SK-N-SH treated with all-trans-retinoic acid at 6 μM for 48 hours (cell line): ENCODE data around the gene PEMT.

Experiments
- ATAC-seq: fragments of 200-7000 bp; cut with Tn5 transposase; 3 replicates; pipeline ENCODE4 v1.9.1; 2020; ENCODE audit warnings: mild to moderate bottlenecking, moderate library complexity
- ARNTL ChIP-seq: fragments of 450-650 bp; formaldehyde crosslinking; IDR thresholded peaks from 2 replicates; pipeline ENCODE4 v1.5.0; 2020; ENCODE audit warnings: low read depth, mild to moderate bottlenecking, moderate library complexity, borderline replicate concordance
- BACH2 ChIP-seq: fragments of 250-450 bp; sonication (Bioruptor Pico); IDR thresholded peaks from 2 replicates; pipeline ENCODE4 v1.9.0; 2021; ENCODE audit warnings: mild to moderate bottlenecking, borderline replicate concordance
- CREB5 ChIP-seq: fragments of 250-450 bp; sonication (Bioruptor Pico); IDR thresholded peaks from 2 replicates; pipeline ENCODE4 v1.5.1; 2020; ENCODE audit warnings: low read depth, mild to moderate bottlenecking, moderate library complexity
- CSDC2 ChIP-seq: fragments of 250-450 bp; sonication (Bioruptor Pico); IDR thresholded peaks from 2 replicates; pipeline ENCODE4 v1.5.0; 2020; ENCODE audit warnings: mild to moderate bottlenecking, moderate library complexity
- CSRNP3 ChIP-seq: fragments of 250-450 bp; sonication (Bioruptor Pico); IDR thresholded peaks from 2 replicates; pipeline ENCODE4 v1.5.1; 2021; ENCODE audit warnings: mild to moderate bottlenecking, moderate library complexity
- ESRRG ChIP-seq: fragments of 250-450 bp; sonication (Bioruptor Pico); IDR thresholded peaks from 2 replicates; pipeline ENCODE4 v1.6.1; 2021; ENCODE audit warnings: mild to moderate bottlenecking
- GLIS3 ChIP-seq: fragments of 250-450 bp; sonication (Bioruptor Pico); IDR thresholded peaks from 2 replicates; pipeline ENCODE4 v1.5.0; 2020; ENCODE audit warnings: mild to moderate bottlenecking, moderate library complexity
- ISL1 ChIP-seq: fragments of 250-450 bp; sonication (Bioruptor Pico); IDR thresholded peaks from 2 replicates; pipeline ENCODE4 v2.1.2; 2022; ENCODE audit warnings: mild to moderate bottlenecking, moderate library complexity
- OSR1 ChIP-seq: fragments of 250-450 bp; sonication (Bioruptor Pico); IDR thresholded peaks from 2 replicates; pipeline ENCODE4 v1.8.0; 2022; ENCODE audit warnings: moderate library complexity, mild to moderate bottlenecking, inconsistent platforms
- PATZ1 ChIP-seq: fragments of 250-450 bp; sonication (Bioruptor Pico); IDR thresholded peaks from 2 replicates; pipeline ENCODE4 v1.8.0; 2020; ENCODE audit warnings: mild to moderate bottlenecking, moderate library complexity, borderline replicate concordance
- POU6F1 ChIP-seq: fragments of 250-450 bp; sonication (Bioruptor Pico); IDR thresholded peaks from 2 replicates; pipeline ENCODE4 v1.8.0; 2021; ENCODE audit warnings: low read depth, mild to moderate bottlenecking, moderate library complexity, borderline replicate concordance
- PPARA ChIP-seq: fragments of 250-450 bp; sonication (Bioruptor Pico); IDR thresholded peaks from 2 replicates; pipeline ENCODE4 v1.5.0; 2020; ENCODE audit warnings: mild to moderate bottlenecking, borderline replicate concordance
- RARB ChIP-seq: fragments of 250-450 bp; sonication (Bioruptor Pico); IDR thresholded peaks from 2 replicates; pipeline ENCODE4 v1.8.0; 2021; ENCODE audit warnings: mild to moderate bottlenecking, moderate library complexity
- SNAI2 ChIP-seq: fragments of 250-450 bp; sonication (Bioruptor Pico); IDR thresholded peaks from 2 replicates; pipeline ENCODE4 v1.5.0; 2020; ENCODE audit warnings: mild to moderate bottlenecking, moderate library complexity
- TCF4 ChIP-seq: fragments of 250-450 bp; sonication (Bioruptor Pico); IDR thresholded peaks from 2 replicates; pipeline ENCODE4 v1.8.0; 2021; ENCODE audit warnings: mild to moderate bottlenecking, moderate library complexity, borderline replicate concordance
- TSHZ2 ChIP-seq: fragments of 250-450 bp; sonication (Bioruptor Pico); IDR thresholded peaks from 2 replicates; pipeline ENCODE4 v1.5.0; 2020; ENCODE audit warnings: mild to moderate bottlenecking, moderate library complexity
- ZC3H10 ChIP-seq: fragments of 250-450 bp; sonication (Bioruptor Pico); IDR thresholded peaks from 2 replicates; pipeline ENCODE4 v1.5.1; 2021; ENCODE audit warnings: mild to moderate bottlenecking, moderate library complexity
- ZFP3 ChIP-seq: fragments of 250-450 bp; sonication (Bioruptor Pico); IDR thresholded peaks from 2 replicates; pipeline ENCODE4 v1.5.0; 2020; ENCODE audit warnings: mild to moderate bottlenecking, moderate library complexity
- ZFP30 ChIP-seq: fragments of 450-650 bp; formaldehyde crosslinking; IDR thresholded peaks from 2 replicates; pipeline ENCODE4 v1.5.0; 2022; ENCODE audit warnings: mild to moderate bottlenecking, moderate library complexity
- ZNF565 ChIP-seq: fragments of 450-650 bp; formaldehyde crosslinking; conservative IDR thresholded peaks from 2 replicates; pipeline ENCODE4 v1.5.0; 2020; ENCODE audit warnings: low read depth, mild to moderate bottlenecking, moderate library complexity
- ZNF70 ChIP-seq: fragments of 450-650 bp; formaldehyde crosslinking; IDR thresholded peaks from 2 replicates; pipeline ENCODE4 v1.5.0; 2020; ENCODE audit warnings: mild to moderate bottlenecking, moderate library complexity
- ZNF8 ChIP-seq: fragments of 450-650 bp; formaldehyde crosslinking; IDR thresholded peaks from 2 replicates; pipeline ENCODE4 v1.5.0; 2020; ENCODE audit warnings: mild to moderate bottlenecking, moderate library complexity

PEMT gene

GRCh38 chr17:17520599-17521232 is 70.8 kb downstream of the PEMT start:
- no peak for TF ChIP-seq ESRRG (CRISPR knock-in tag)
- no peak for TF ChIP-seq ISL1 (CRISPR knock-in tag)
- TF ChIP-seq SNAI2 (CRISPR knock-in tag), result no peak
- ATAC-seq, result no peak

GRCh38 chr17:17519886-17520285 is 71.6 kb downstream of the PEMT start:
- no peak for TF ChIP-seq PPARA
- TF ChIP-seq ZFP30 (CRISPR knock-in tag), result no peak
- no peak for TF ChIP-seq CREB5 (CRISPR knock-in tag)
- no peak for TF ChIP-seq ZNF70
- no peak for TF ChIP-seq POU6F1 (CRISPR knock-in tag)
- no peak for TF ChIP-seq ESRRG (CRISPR knock-in tag)
- TF ChIP-seq RARB, result no peak
- TF ChIP-seq ZFP3 (CRISPR knock-in tag), result no peak
- no peak for TF ChIP-seq ZNF8 (CRISPR knock-in tag)
- TF ChIP-seq ZC3H10 (CRISPR knock-in tag), result no peak
- no peak for TF ChIP-seq ARNTL
- no peak for TF ChIP-seq GLIS3 (CRISPR knock-in tag)
- no peak for ATAC-seq

- no peak for TF ChIP-seq SNAI2 (CRISPR knock-in tag)
- TF ChIP-seq CSRNP3, result no peak
- no peak for TF ChIP-seq OSR1 (CRISPR knock-in tag)
- TF ChIP-seq ZNF8 (CRISPR knock-in tag), result no peak
- no peak for TF ChIP-seq CSDC2 (CRISPR knock-in tag)
- no peak for TF ChIP-seq PATZ1 (CRISPR knock-in tag)
- TF ChIP-seq BACH2 (CRISPR knock-in tag), result no peak
- no peak for TF ChIP-seq POU6F1 (CRISPR knock-in tag)
- no peak for TF ChIP-seq ZFP30 (CRISPR knock-in tag)
These were observed 72.6 kb downstream of the PEMT start for GRCh38 chr17:17518951-17519350.

GRCh38 chr17:17518014-17518413 is 73.5 kb downstream of the PEMT start:
- no peak for ATAC-seq
- no peak for TF ChIP-seq TSHZ2 (CRISPR knock-in tag)
- no peak for TF ChIP-seq TCF4 (CRISPR knock-in tag)
- no peak for TF ChIP-seq ISL1 (CRISPR knock-in tag)
- TF ChIP-seq BACH2 (CRISPR knock-in tag), result no peak
- no peak for TF ChIP-seq POU6F1 (CRISPR knock-in tag)
- no peak for TF ChIP-seq PPARA
- TF ChIP-seq ZNF565, result no peak
- no peak for TF ChIP-seq CSDC2 (CRISPR knock-in tag)
- TF ChIP-seq ARNTL, result no peak
- no peak for TF ChIP-seq SNAI2 (CRISPR knock-in tag)
- no peak for TF ChIP-seq ZC3H10 (CRISPR knock-in tag)
- no peak for TF ChIP-seq ZFP30 (CRISPR knock-in tag)
- no peak for TF ChIP-seq ZNF8 (CRISPR knock-in tag)
- TF ChIP-seq ZNF70, result no peak

More at GRCh38 chr17:17518951-17519350, 72.6 kb downstream of the PEMT start:
- ATAC-seq, result no peak
